Measurements from ENCODE around the gene EVC2. TPM values are rescaled to one million over a fixed set of nuclear protein-coding genes. Genes with fewer than 3 reads are reported as not detected.

EVC2 gene
- total RNA-seq, 4 donors from 2014 or later = 8.0 to 15.1 (median 11.5) TPM

DNA sequence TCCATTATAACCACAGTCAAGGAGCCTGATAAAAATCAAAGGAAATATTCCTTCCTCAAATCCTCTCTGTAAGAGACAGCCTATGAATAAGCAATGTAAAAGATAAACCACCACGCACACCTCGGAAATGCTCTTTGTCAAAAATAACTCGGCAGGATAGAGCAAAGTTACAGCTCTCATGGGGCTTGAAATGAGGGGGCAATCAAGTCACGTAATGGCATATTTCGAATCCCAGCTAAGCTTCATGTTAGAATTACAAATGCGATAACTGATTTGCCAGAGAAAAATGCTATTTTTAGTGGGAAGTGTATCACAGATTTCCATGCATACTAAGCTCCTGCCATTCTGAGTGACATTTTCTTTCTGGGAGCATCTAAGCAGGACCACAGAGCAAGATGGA, 49.4 kb downstream of the EVC2 start:
- TF ChIP-seq, protein P1, sequence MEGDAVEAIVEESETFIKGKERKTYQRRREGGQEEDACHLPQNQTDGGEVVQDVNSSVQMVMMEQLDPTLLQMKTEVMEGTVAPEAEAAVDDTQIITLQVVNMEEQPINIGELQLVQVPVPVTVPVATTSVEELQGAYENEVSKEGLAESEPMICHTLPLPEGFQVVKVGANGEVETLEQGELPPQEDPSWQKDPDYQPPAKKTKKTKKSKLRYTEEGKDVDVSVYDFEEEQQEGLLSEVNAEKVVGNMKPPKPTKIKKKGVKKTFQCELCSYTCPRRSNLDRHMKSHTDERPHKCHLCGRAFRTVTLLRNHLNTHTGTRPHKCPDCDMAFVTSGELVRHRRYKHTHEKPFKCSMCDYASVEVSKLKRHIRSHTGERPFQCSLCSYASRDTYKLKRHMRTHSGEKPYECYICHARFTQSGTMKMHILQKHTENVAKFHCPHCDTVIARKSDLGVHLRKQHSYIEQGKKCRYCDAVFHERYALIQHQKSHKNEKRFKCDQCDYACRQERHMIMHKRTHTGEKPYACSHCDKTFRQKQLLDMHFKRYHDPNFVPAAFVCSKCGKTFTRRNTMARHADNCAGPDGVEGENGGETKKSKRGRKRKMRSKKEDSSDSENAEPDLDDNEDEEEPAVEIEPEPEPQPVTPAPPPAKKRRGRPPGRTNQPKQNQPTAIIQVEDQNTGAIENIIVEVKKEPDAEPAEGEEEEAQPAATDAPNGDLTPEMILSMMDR (IDR thresholded peaks at IDR 0.05) = no peak
- TF ChIP-seq POLR2A (IDR thresholded peaks at IDR 0.05) = no peak
- H3K4me3 ChIP-seq (ENCODE audit: low read depth, poor library complexity, severe bottlenecking) = no peak overlapping the region
- WGBS, 2 donors = 86 to 93% methylated on average over 6 of the region's 6 CpGs
- no peak for DNase-seq (ENCODE audit: low spot score in 2 of 2)
- intact Hi-C loops (cut with DNase I; ENCODE audit: low total_unique reads) = no loop called here

DNA sequence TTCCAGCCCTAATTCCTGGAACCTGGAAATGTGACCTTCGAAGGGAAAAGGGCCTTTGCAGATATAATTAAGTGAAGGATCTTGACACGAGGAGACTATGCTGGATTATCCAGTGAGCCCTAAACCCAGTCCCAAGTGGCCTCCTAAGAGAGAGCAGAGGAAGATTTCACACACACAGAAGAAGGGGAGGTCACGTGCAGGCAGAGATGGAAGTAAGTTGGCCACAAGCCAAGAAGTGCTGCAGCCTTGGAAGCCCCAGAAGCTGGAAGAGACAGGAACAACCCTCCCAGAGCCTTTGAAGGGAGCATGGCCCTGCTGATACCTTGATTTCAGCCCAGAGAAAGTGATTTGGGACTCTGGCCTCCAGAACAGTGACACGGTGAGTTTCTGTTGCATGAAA, 51.9 kb downstream of the EVC2 start:
- no peak overlapping the region for H3K4me3 ChIP-seq (ENCODE audit: low read depth, poor library complexity, severe bottlenecking)
- no peak for TF ChIP-seq POLR2A (IDR thresholded peaks at IDR 0.05)
- TF ChIP-seq, protein P1 (IDR thresholded peaks at IDR 0.05) = no peak
- no peak for DNase-seq (ENCODE audit: low spot score in 2 of 2)
- intact Hi-C loops (cut with DNase I; ENCODE audit: low total_unique reads) = no loop called here
- WGBS, 2 donors = 82 to 84% methylated on average over 4 of the region's 4 CpGs

DNA sequence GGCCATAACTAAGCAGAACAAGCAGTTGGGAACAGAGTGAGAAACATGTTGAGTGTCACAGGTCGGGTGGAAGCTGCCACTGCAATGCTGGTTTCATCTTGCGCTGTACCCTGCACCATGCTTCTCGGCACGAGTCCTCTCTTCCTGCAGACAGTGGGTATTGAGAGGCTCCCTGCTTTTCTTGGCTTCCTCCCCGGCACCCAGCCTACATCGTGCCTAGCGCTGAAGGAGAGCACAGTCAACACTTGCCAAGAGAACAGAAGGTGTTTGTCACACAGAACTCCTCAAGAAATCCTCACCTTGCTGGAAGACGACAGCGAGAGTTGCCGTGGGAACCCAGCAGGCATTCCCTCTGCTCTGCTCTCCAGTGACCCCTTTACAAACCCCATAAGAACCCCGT, 53.6 kb downstream of the EVC2 start:
- TF ChIP-seq POLR2A (IDR thresholded peaks at IDR 0.05) = no peak
- TF ChIP-seq, protein P1 (IDR thresholded peaks at IDR 0.05) = no peak
- H3K4me3 ChIP-seq (ENCODE audit: low read depth, poor library complexity, severe bottlenecking) = no peak overlapping the region
- intact Hi-C loops (cut with DNase I; ENCODE audit: low total_unique reads) = no loop called here
- 92 to 95% methylated on average over 11 of the region's 11 CpGs for WGBS, 2 donors
- peak in 1 of 2 donors; percentile 45 for DNase-seq (ENCODE audit: low spot score in 2 of 2)

DNA sequence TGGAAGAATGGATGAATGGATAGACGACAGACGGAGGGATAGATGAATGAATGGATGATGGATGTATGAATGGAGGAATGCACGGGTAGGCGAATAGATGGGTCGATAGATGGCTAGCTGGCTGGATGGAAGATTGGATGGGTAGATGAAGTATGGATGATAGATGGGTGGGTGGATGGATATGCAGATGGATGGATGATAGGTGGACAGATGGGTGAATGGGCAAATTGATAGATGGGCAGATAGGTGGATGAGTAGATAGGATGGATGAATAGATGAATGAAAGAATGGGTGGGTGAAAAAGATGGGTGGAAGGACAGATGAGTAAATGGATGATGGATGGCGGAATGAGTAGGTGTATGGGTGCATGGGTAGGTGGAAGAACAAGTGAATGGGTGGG, 57.3 kb downstream of the EVC2 start:
- no peak for TF ChIP-seq POLR2A (IDR thresholded peaks at IDR 0.05)
- TF ChIP-seq, protein P1 (IDR thresholded peaks at IDR 0.05) = no peak
- intact Hi-C loops (cut with DNase I; ENCODE audit: low total_unique reads) = no loop called here
- no peak overlapping the region for H3K4me3 ChIP-seq (ENCODE audit: low read depth, poor library complexity, severe bottlenecking)
- DNase-seq (ENCODE audit: low spot score in 2 of 2) = peak in 1 of 2 donors; percentile 17
- WGBS, 2 donors = 93 to 97% methylated on average over 6 of the region's 6 CpGs

DNA sequence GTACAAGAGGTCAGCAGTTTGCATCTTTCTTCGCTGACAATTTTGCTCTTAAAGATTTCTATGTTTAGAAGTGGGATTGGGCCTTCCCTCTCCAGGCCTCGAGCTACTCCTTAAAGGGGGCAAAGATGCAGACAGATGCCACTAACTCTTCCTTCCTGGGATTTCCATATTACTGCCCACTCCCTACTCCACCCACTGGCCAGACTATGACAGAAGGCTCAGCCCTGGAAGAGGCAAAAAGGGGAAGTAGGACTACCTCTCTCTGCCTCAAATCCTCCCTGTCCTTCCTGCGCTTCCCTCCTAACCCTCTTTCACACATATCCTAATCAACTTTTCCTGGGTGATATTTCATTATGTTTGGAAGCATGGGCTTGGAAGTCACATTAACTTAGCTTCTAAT, 58.3 kb downstream of the EVC2 start:
- TF ChIP-seq POLR2A (IDR thresholded peaks at IDR 0.05) = no peak
- TF ChIP-seq, protein P1 (IDR thresholded peaks at IDR 0.05) = no peak
- DNase-seq (ENCODE audit: low spot score in 2 of 2) = peak in 1 of 2 donors; percentile 8
- intact Hi-C loops (cut with DNase I; ENCODE audit: low total_unique reads) = no loop called here
- H3K4me3 ChIP-seq (ENCODE audit: low read depth, poor library complexity, severe bottlenecking) = no peak overlapping the region
- 90 to 94% methylated on average over 3 of the region's 3 CpGs for WGBS, 2 donors

DNA sequence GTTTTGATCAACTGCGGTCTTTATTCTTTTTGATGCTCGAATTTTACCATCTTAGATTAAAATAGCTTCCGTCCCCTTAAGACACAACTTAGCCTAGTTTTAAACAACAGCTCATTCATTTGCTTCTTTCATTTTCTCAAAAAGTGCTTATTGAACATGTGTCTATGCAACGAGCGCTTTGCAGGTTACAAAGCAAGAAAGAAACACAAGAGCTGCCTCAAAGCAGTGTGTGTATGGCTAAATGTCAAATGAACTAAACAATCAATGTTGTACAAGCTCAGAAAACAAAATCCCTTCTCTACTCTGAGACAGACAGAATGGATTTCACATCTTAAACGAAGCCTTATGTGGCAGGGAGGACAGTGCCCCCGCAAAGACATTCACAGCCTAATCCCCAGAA, 61.0 kb downstream of the EVC2 start:
- 83 to 87% methylated on average over 7 of the region's 7 CpGs for WGBS, 2 donors
- TF ChIP-seq, protein P1 (IDR thresholded peaks at IDR 0.05) = no peak
- TF ChIP-seq POLR2A (IDR thresholded peaks at IDR 0.05) = no peak
- intact Hi-C loops (cut with DNase I; ENCODE audit: low total_unique reads) = no loop called here

More for the DNA sequence above, 61.0 kb downstream of the EVC2 start:
- DNase-seq (ENCODE audit: low spot score in 2 of 2) = no peak
- H3K4me3 ChIP-seq (ENCODE audit: low read depth, poor library complexity, severe bottlenecking) = no peak overlapping the region

All from lower leg skin (tissue), 4 donors.